ENCODE measurements around the gene ATRNL1. TPM values are rescaled to one million over a fixed set of nuclear protein-coding genes. Genes with fewer than 3 reads are reported as not detected.

ATRNL1 gene
- total RNA-seq, 4 donors from 2014 or later: 0.44 to 1.4 (median 1.1) TPM

- H3K4me1 ChIP-seq: no peaks in the 10 kb centered on the region
- 83% methylated on average over 6 of the region's 6 CpGs for WGBS
- H3K4me3 ChIP-seq: no peak overlapping the region
- no peaks in the 10 kb centered on the region for H3K36me3 ChIP-seq
- no peak for TF ChIP-seq POLR2AphosphoS5 (IDR thresholded peaks at IDR 0.05)
- no peak overlapping the region for H3K27ac ChIP-seq
- H3K9me3 ChIP-seq: no peaks in the 10 kb centered on the region
- no peaks in the 10 kb centered on the region for H3K27me3 ChIP-seq
- DNase-seq (ENCODE audit: low spot score in 2 of 2): no peak
Measured at GRCh38 chr10:115982076-115982475, 888.9 kb downstream of the ATRNL1 start.

- WGBS: 81% methylated on average over 2 of the region's 2 CpGs
- no peak overlapping the region for H3K4me3 ChIP-seq
- DNase-seq (ENCODE audit: low spot score in 2 of 2): no peak
- no peaks in the 10 kb centered on the region for H3K4me1 ChIP-seq
- no peak overlapping the region for H3K27ac ChIP-seq
- no peak for TF ChIP-seq CTCF (IDR thresholded peaks at IDR 0.05)
- TF ChIP-seq POLR2A (IDR thresholded peaks at IDR 0.05): no peak
- no peak for TF ChIP-seq EP300 (IDR thresholded peaks at IDR 0.05)
- no peak for TF ChIP-seq POLR2AphosphoS5 (IDR thresholded peaks at IDR 0.05)
- no peaks in the 10 kb centered on the region for H3K36me3 ChIP-seq
- H3K27me3 ChIP-seq: no peaks in the 10 kb centered on the region
- H3K9me3 ChIP-seq: no peaks in the 10 kb centered on the region
Measured at GRCh38 chr10:115982526-115982925, 889.4 kb downstream of the ATRNL1 start.

GRCh38 chr10:115985786-115986185 is 892.6 kb downstream of the ATRNL1 start:
- WGBS: 52% methylated on average over 1 of the region's 1 CpG
- no peak overlapping the region for H3K27ac ChIP-seq

GRCh38 chr10:115988380-115988779 is 895.2 kb downstream of the ATRNL1 start:
- H3K9me3 ChIP-seq: peaks cover 5% of the 10 kb centered on the region
- no peak for DNase-seq (ENCODE audit: low spot score in 2 of 2)
- no peak overlapping the region for H3K27ac ChIP-seq
- no peaks in the 10 kb centered on the region for H3K4me1 ChIP-seq
- H3K36me3 ChIP-seq: no peaks in the 10 kb centered on the region
- no peak overlapping the region for H3K4me3 ChIP-seq
- WGBS: 92% methylated on average over 3 of the region's 3 CpGs
- TF ChIP-seq POLR2AphosphoS5 (IDR thresholded peaks at IDR 0.05) (no peak), EP300 (IDR thresholded peaks at IDR 0.05) (no peak), CTCF (IDR thresholded peaks at IDR 0.05) (no peak), POLR2A (IDR thresholded peaks at IDR 0.05) (no peak)
- no peaks in the 10 kb centered on the region for H3K27me3 ChIP-seq

More at GRCh38 chr10:115985786-115986185, 892.6 kb downstream of the ATRNL1 start:
- Histone ChIP-seq H3K27me3 (no peaks in the 10 kb centered on the region), H3K36me3 (no peaks in the 10 kb centered on the region), H3K9me3 (no peaks in the 10 kb centered on the region), H3K4me1 (no peaks in the 10 kb centered on the region), H3K4me3 (no peak overlapping the region)
- DNase-seq (ENCODE audit: low spot score in 2 of 2): no peak
- TF ChIP-seq POLR2A (IDR thresholded peaks at IDR 0.05): no peak
- TF ChIP-seq EP300 (IDR thresholded peaks at IDR 0.05): no peak
- TF ChIP-seq CTCF (IDR thresholded peaks at IDR 0.05): no peak
- no peak for TF ChIP-seq POLR2AphosphoS5 (IDR thresholded peaks at IDR 0.05)

- TF ChIP-seq POLR2A (IDR thresholded peaks at IDR 0.05) (no peak), POLR2AphosphoS5 (IDR thresholded peaks at IDR 0.05) (no peak), EP300 (IDR thresholded peaks at IDR 0.05) (no peak), CTCF (IDR thresholded peaks at IDR 0.05) (no peak)
- no peak for DNase-seq (ENCODE audit: low spot score in 2 of 2)
Measured at GRCh38 chr10:115989621-115990020, 896.5 kb downstream of the ATRNL1 start.

More at GRCh38 chr10:115989621-115990020, 896.5 kb downstream of the ATRNL1 start:
- Histone ChIP-seq H3K36me3 (no peaks in the 10 kb centered on the region), H3K27ac (no peak overlapping the region), H3K4me1 (no peaks in the 10 kb centered on the region), H3K4me3 (no peak overlapping the region), H3K27me3 (no peaks in the 10 kb centered on the region), H3K9me3 (peaks cover 5% of the 10 kb centered on the region)
- 72% methylated on average over 3 of the region's 3 CpGs for WGBS

Data from suprapubic skin (tissue), 4 donors.